AG04450 (cell line): ENCODE data around the gene GPS1. TPM values are rescaled to one million over a fixed set of nuclear protein-coding genes. Genes with fewer than 3 reads are reported as not detected.

Experiments used
- CTCF ChIA-PET: fragments of 300-600, 350-600 bp; formaldehyde crosslinking; extraction: SDS; loops from one replicate; lab custom pipeline; 2022; ENCODE audit warnings: antibody characterized with exemption, inconsistent platforms; lab: Charles Lee
- POLR2A ChIA-PET: fragments of 350-600 bp; formaldehyde crosslinking; extraction: SDS; loops from one replicate; lab custom pipeline; 2021; ENCODE audit warnings: antibody characterized with exemption, inconsistent platforms; lab: Yijun Ruan, JAX
- DNase-seq: peaks from one replicate; pipeline ENCODE4 v3.0.0-alpha.2; 2011; ENCODE audit warnings: low read depth, low spot score
- H3K27ac ChIP-seq: one replicate; pipeline ENCODE4 v1.5.1; 2012; ENCODE audit warnings: low read depth, low read length, control low read depth
- H3K27me3 ChIP-seq: one replicate; pipeline ENCODE4 v1.6.0; 2012; ENCODE audit warnings: low read length; ENCODE audit not compliant: control insufficient read depth, insufficient read depth
- H3K4me3 ChIP-seq: 2 replicates; pipeline ENCODE4 v1.5.1; 2011; ENCODE audit warnings: mild to moderate bottlenecking, low read depth, low read length, control low read depth
- H3K9me3 ChIP-seq: 2 replicates; pipeline ENCODE4 v1.5.1; 2012; ENCODE audit warnings: low read length; ENCODE audit not compliant: control insufficient read depth, insufficient read depth
- CTCF ChIP-seq: IDR thresholded peaks from 2 replicates; pipeline ENCODE4 v1.5.1; 2011; ENCODE audit warnings: low read depth, low read length, control low read depth, inconsistent platforms
- polyA plus RNA-seq: library from polyadenylated mRNA; depleted of rRNA; stranded (reverse); fragments of >200 nt; gene quantifications from 2 replicates; pipeline ENCODE4 v1.2.3, GENCODE V29; 2011

The GPS1 gene
- polyA plus RNA-seq, 1 experiment = 63.1 TPM

DNA sequence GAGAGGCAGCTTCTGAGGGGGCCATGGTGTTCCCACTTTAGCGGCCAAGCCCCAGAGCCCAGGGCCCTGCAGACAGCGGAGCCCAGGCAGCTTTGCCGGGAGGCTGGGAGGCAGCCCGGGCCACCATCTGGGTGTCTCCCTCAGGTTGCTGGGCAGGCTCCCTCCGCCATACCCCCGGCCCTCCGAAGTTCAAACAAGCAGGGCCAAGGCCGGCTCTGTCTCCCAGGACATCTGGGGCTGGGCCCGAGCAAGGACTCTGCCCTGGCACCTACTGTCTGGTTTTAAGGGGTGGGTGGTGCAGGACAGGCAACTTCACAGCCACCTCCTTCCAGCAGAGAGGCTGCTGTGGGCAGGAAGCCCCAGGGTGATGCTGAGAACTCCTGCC, 11.3 kb downstream of the GPS1 start:
- H3K4me3 ChIP-seq = no peak overlapping the region
- H3K27me3 ChIP-seq = no peaks in the 10 kb centered on the region
- H3K27ac ChIP-seq = no peak overlapping the region
- DNase-seq = no peak
- H3K9me3 ChIP-seq = no peaks in the 10 kb centered on the region; the same call in 1 of the 2 replicates
- ChIA-PET POLR2A (interaction anchor here (0.6 kb wide), 1 partner anchor 25 kb away, joined by 3 read pairs; the partner anchor contains the start of gene DCXR), CTCF (no interaction called here)
- no peak for TF ChIP-seq CTCF

DNA sequence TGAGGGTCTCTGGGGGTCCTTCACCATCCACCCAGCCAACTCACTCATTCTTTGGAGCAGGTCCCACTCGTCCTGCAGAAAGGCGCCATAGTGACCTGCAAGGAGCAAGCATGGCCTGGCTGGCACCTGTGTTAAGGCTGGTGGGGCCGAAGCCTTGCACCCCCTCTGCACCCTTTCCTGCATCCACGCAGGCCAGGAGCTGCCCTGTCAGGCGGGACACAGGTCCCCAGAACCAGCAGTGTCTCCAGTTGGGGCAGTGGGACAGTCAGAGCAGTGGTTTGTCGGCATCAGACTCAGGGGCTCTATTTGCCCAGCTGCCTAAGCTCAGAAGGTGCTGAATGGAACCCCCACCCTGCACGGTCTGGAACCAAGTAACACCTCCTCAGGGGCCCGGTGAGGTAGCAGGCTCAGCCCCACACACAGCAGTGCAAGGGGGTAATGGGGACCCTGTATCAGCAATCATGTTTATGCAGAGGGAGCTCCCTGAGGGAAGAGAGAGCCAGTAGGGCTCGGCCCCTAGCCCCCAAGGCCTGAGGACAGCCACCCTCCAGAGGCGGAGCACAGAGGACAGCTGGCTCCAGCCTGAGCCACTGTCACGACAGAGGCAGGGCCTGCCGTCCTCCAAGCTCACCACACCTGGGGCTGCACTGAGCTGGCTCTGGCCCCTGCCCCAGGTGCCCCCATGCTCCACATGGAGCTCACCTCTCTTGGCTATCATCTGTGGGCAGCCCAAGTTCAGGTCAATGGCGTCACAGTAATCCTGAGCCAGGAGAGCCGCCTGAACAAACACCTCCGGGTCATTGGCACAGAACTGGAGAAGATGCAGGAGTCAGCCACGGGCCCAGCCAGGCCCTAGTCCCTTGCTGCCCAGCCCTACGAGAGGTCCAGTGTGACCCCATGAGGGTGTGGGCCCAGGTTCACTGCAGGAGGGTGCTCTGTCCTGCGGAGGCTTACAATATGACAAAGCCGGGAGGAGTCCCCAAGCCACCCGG, 12.0 kb downstream of the GPS1 start:
- POLR2A ChIA-PET = no interaction called here
- Histone ChIP-seq H3K27me3 (no peaks in the 10 kb centered on the region), H3K9me3 (no peaks in the 10 kb centered on the region; the same call in 1 of the 2 replicates), H3K27ac (no peak overlapping the region), H3K4me3 (no peak overlapping the region)
- no peak for TF ChIP-seq CTCF
- DNase-seq = no peak
- CTCF ChIA-PET = no interaction called here

- ChIA-PET CTCF (no interaction called here), POLR2A (interaction anchor here (0.7 to 1.1 kb wide), 3 partner anchors 9 to 34 kb away, joined by 3 to 5 read pairs (median 3); partner anchors contain the start of gene FASN)
- no peak for TF ChIP-seq CTCF
- Histone ChIP-seq H3K27me3 (no peaks in the 10 kb centered on the region), H3K27ac (no peak overlapping the region), H3K4me3 (peak overlapping the region; percentile 76), H3K9me3 (no peaks in the 10 kb centered on the region; the same call in 1 of the 2 replicates)
- no peak for DNase-seq
These were observed 12.9 kb downstream of the GPS1 start for GRCh38 chr17:82064433-82065192.

DNA sequence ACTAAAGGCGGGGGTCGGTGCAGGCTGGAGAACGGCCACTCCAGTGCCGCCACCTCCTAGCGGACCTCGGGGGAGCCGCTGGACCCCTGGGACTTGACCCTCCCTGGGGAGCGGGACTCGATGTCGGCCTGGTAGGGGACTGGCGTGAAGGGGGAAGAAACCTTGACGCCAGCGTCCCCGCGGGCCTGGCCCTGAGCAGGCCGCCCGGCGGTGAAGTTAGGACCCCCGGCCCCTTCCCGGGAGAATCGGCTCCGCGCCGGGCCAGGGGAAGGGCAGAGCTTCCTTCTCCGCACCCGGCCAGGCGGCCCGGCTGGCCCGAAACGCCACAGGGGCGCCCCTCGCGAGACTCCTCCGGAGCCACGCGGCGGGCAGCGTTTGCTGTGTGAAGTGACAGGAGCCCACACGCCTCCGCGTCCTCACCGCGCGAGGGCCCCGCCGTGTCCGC, 13.5 kb downstream of the GPS1 start:
- ChIA-PET POLR2A (interaction anchor here (0.7 to 1.1 kb wide), 3 partner anchors 10 to 33 kb away, joined by 3 to 5 read pairs (median 3); partner anchors contain the start of gene FASN), CTCF (no interaction called here)
- H3K27ac ChIP-seq = peak overlapping the region; percentile 11

More for the DNA sequence above, 13.5 kb downstream of the GPS1 start:
- TF ChIP-seq CTCF = no peak
- no peak for DNase-seq
- Histone ChIP-seq H3K27me3 (no peaks in the 10 kb centered on the region), H3K9me3 (no peaks in the 10 kb centered on the region; the same call in 1 of the 2 replicates), H3K4me3 (peak overlapping the region; percentile 76)
